ENCODE results near the gene HIF3A. TPM values are rescaled to one million over a fixed set of nuclear protein-coding genes. Genes with fewer than 3 reads are reported as not detected.
A peak's percentile ranks its signal among the peaks of the same experiment; 100 is the strongest.
"Not testable (repeated sequence)": the region's sequence is repeated elsewhere in the genome, so short reads cannot be mapped to it uniquely, and the experiment has no call there.

Gene HIF3A
- total RNA-seq, 4 donors from 2014 or later, result 166 to 235 (median 209) TPM

DNA sequence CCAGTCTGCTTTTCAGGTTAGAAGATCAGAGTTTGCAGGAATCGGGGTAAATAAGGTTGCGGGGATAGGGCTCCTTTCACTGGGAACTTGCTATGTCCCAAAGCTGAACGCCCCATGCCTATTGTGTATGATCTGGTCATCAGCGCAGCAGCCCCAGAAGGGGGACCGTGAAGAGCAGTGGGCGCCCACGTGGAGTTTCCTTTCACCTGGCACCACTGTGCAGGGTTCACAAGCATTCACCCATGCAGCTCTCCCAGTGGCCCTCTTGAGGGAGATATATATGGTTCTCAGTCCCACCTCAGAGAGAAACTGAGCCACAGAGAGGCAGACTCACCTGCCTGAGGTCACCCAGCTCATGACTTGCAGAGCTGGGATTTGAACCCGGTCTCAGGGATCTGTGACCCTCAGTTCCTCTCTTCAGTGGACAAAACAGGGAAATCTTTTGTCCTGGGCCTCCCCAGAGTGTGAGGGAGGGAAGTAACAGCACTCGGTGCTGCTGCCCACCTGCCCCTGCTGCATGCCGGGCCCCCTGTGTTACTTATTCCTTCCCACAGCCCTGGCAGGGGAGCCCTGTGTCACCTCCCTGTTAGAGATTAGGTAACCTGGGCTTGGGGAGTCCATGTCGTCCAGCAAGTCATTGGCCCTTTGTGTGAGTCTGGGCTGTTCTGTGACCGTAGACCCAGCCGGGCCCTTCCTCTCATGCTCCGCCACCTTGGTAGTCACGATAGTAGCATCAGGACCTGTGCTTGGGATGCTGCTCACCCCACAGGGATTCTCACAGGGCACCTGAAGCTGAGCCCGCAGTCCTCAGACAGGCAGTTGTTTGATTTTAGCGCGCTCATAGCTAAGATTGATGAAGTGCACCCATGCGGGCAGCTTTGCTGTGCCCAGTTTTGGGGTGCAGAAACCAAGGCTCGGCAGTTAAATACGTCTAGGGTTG is 78.0 kb downstream of the HIF3A start:
- H3K27ac ChIP-seq, result peak overlapping the region in 2 of 4 donors; percentile 26 to 70
- H3K36me3 ChIP-seq, result peaks cover 0 to 45% (median 6%) of the 10 kb centered on the region in 3 donors
- H3K27me3 ChIP-seq, result no peaks in the 10 kb centered on the region
- no peaks in the 10 kb centered on the region for H3K9me3 ChIP-seq
- H3K4me1 ChIP-seq, result peaks cover 0 to 53% (median 25%) of the 10 kb centered on the region in 4 donors
- WGBS, 2 donors, result 83 to 92% methylated on average over 14 to 21 of the region's 21 CpGs
- no peak for TF ChIP-seq EP300 (IDR thresholded peaks at IDR 0.05)
- no peak for TF ChIP-seq POLR2A (IDR thresholded peaks at IDR 0.05)
- TF ChIP-seq, protein P1, sequence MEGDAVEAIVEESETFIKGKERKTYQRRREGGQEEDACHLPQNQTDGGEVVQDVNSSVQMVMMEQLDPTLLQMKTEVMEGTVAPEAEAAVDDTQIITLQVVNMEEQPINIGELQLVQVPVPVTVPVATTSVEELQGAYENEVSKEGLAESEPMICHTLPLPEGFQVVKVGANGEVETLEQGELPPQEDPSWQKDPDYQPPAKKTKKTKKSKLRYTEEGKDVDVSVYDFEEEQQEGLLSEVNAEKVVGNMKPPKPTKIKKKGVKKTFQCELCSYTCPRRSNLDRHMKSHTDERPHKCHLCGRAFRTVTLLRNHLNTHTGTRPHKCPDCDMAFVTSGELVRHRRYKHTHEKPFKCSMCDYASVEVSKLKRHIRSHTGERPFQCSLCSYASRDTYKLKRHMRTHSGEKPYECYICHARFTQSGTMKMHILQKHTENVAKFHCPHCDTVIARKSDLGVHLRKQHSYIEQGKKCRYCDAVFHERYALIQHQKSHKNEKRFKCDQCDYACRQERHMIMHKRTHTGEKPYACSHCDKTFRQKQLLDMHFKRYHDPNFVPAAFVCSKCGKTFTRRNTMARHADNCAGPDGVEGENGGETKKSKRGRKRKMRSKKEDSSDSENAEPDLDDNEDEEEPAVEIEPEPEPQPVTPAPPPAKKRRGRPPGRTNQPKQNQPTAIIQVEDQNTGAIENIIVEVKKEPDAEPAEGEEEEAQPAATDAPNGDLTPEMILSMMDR (IDR thresholded peaks at IDR 0.05), result no peak
- DNase-seq (ENCODE audit: low spot score in 2 of 2), result no peak
- H3K4me3 ChIP-seq, result no peak overlapping the region

DNA sequence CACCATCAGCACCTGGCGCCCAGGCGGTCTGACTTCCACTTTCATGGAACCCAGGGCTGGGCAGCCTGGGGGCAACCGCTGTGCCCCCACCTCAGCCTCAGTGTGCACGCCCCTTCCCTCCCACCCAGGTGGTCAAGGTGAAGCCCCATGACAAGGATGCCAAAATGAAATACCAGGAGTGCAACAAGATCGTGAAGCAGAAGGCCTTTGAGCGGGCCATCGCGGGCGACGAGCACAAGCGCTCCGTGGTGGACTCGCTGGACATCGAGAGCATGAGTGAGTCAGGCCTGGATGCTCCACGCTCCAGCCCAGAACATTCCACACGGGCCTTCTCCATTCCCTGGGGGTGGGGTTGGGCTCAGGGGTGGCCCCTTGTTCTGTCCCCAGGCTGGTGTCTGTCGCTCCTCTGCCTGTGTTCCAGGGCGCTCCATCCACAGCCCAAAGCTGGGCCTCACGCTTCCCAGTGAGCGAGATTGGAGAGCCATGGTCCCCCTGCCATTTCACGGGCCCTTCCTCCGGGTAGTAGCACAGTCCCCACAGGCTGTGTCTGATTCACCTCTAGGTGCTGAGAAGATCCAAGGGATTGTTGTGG is 78.7 kb downstream of the HIF3A start:
- H3K4me1 ChIP-seq, result peaks cover 0 to 54% (median 25%) of the 10 kb centered on the region in 4 donors
- H3K9me3 ChIP-seq; H3K27me3 ChIP-seq; H3K4me3 ChIP-seq; DNase-seq (ENCODE audit: low spot score in 2 of 2): not testable (repeated sequence)
- WGBS, 2 donors, result 94 to 96% methylated on average over 20 to 21 of the region's 22 CpGs
- peaks cover 0 to 50% (median 14%) of the 10 kb centered on the region in 3 donors for H3K36me3 ChIP-seq
- H3K27ac ChIP-seq, result peak overlapping the region in 1 of 4 donors; percentile 70

- WGBS, 2 donors, result 91 to 97% methylated on average over 19 to 20 of the region's 20 CpGs
- Histone ChIP-seq H3K36me3 (peaks cover 0 to 54% (median 22%) of the 10 kb centered on the region in 3 donors), H3K9me3 (no peaks in the 10 kb centered on the region), H3K27ac (peak overlapping the region in 2 of 4 donors; percentile 76 to 81), H3K27me3 (no peaks in the 10 kb centered on the region), H3K4me1 (peaks cover 0 to 54% (median 25%) of the 10 kb centered on the region in 4 donors), H3K4me3 (no peak overlapping the region)
- DNase-seq (ENCODE audit: low spot score in 2 of 2), result no peak
- TF ChIP-seq, protein P1 (IDR thresholded peaks at IDR 0.05), result no peak
- TF ChIP-seq EP300 (IDR thresholded peaks at IDR 0.05) (no peak), POLR2A (IDR thresholded peaks at IDR 0.05) (no peak)
Measured at GRCh38 chr19:46376241-46377153, 79.7 kb downstream of the HIF3A start.

DNA sequence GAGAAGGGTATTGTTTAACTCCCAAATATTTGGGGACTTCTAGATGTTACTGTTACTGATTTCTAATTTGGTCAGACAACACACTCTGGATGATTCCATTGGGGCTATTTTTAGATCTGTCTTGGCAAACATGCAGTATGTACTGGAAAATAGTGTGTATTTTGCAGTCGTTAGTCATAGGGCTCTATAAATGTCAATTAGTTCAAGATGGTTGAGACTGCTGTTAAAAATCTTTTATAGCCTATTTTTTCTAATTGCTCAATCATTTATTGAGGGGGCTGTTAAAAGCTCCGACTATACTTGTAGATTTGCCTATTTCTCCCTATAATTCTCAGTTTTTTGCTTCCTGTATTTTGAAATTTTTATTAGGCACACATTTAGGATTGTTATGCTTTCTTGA is 81.4 kb downstream of the HIF3A start:
- 13 to 17% methylated on average over 2 of the region's 2 CpGs for whole genome bisulfite sequencing, 2 donors
- Histone ChIP-seq H3K27ac (peak overlapping the region in 3 of 4 donors; percentile 54 to 81 (median 76)), H3K4me3 (no peak overlapping the region), H3K27me3 (no peaks in the 10 kb centered on the region), H3K4me1 (peaks cover 0 to 49% (median 21%) of the 10 kb centered on the region in 4 donors), H3K36me3 (peaks cover 0 to 71% (median 26%) of the 10 kb centered on the region in 3 donors), H3K9me3 (no peaks in the 10 kb centered on the region)
- TF ChIP-seq POLR2A (IDR thresholded peaks at IDR 0.05) (no peak), EP300 (IDR thresholded peaks at IDR 0.05) (peak in 1 of 2 donors; percentile 47)
- no peak for DNase-seq (ENCODE audit: low spot score in 2 of 2)

DNA sequence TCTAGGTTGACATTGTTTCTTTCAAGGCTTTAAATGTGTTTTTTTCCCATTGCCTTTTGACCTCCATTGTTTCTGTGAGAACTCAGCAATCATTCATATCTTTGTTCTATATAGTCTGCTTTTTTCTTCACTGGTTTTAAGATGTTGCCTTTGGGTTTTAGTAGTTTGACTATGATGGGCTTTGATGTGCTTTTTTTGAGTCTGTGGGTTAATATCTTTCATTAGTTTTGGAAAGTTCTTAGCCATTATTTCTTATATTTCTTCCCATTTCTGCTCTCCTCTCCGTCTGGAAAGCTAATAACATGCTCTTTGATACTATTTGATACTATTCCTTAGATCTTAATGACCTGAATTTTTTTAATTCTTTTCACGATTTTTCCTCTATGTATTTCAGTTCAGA is 83.8 kb downstream of the HIF3A start:
- DNase-seq (ENCODE audit: low spot score in 2 of 2), result no peak
- WGBS, 2 donors, result 89 to 92% methylated on average over 2 of the region's 2 CpGs
- Histone ChIP-seq H3K4me3 (no peak overlapping the region), H3K27ac (no peak overlapping the region), H3K4me1 (peaks cover 0 to 39% (median 11%) of the 10 kb centered on the region in 4 donors), H3K36me3 (peaks cover 0 to 87% (median 37%) of the 10 kb centered on the region in 3 donors), H3K9me3 (no peaks in the 10 kb centered on the region), H3K27me3 (no peaks in the 10 kb centered on the region)
- TF ChIP-seq, protein P1 (IDR thresholded peaks at IDR 0.05), result no peak
- TF ChIP-seq EP300 (IDR thresholded peaks at IDR 0.05) (no peak), POLR2A (IDR thresholded peaks at IDR 0.05) (no peak)
